Vagina (tissue), 2 donors: ENCODE data around the gene TRIM37.

Experiments
- CTCF ChIP-seq, 3 experiments: fragments of 450-650 bp in 2 of 3; fragments of 200-600 bp in 1 of 3; sonication (generic) in 1 of 3; IDR thresholded peaks; one replicate each; pipeline ENCODE4 v1.5.1; 2017 to 2019; ENCODE audit warnings: antibody characterized with exemption in 3 of 3, mild to moderate bottlenecking in 2 of 3, moderate library complexity in 2 of 3
- POLR2A ChIP-seq, 2 donors: fragments of 450-650 bp; IDR thresholded peaks; one replicate each; pipeline ENCODE4 v1.6.1; 2017; ENCODE audit warnings: antibody characterized with exemption in 2 of 2, mild to moderate bottlenecking in 2 of 2, moderate library complexity in 2 of 2

GRCh38 chr17:59002126-59002525 is 104.6 kb downstream of the TRIM37 start:
- TF ChIP-seq POLR2A (IDR thresholded peaks at IDR 0.05) (no peak), CTCF (IDR thresholded peaks at IDR 0.05) (no peak)
